Coronary artery (tissue), 2 donors: ENCODE results near the gene TSEN15.

ENCODE experiments used
- DNase-seq: peaks from one replicate; pipeline ENCODE4 v3.0.0-alpha.2; 2017; ENCODE audit warnings: low spot score
- H3K27ac ChIP-seq, 2 donors: fragments of 200-600 bp; sonication (generic); one replicate each; pipeline ENCODE4 v1.5.1; 2016 to 2019
- H3K4me3 ChIP-seq: fragments of 200-600 bp; sonication (generic); 2 replicates; pipeline ENCODE4 v1.5.1; 2016; ENCODE audit warnings: mild to moderate bottlenecking, moderate library complexity
- CTCF ChIP-seq: fragments of 200-600 bp; sonication (generic); IDR thresholded peaks from one replicate; pipeline ENCODE4 v1.5.1; 2019; ENCODE audit warnings: antibody characterized with exemption

TSEN15 gene

GRCh38 chr1:184051485-184052193 lies at the start of gene TSEN15:
Gene TSEN15 (plus strand): TSS chr1:184051730. CDS start chr1:184051756, 26 bp downstream.
- peak; percentile 82 for DNase-seq

GRCh38 chr1:184002071-184002470 lies 49.5 kb upstream of the TSEN15 start:
- no peak for DNase-seq
- TF ChIP-seq CTCF = no peak
- Histone ChIP-seq H3K27ac (no peak overlapping the region), H3K4me3 (no peak overlapping the region)

More at GRCh38 chr1:184051485-184052193, at the start of gene TSEN15:
- peak within 1 kb of the TSS; percentile 49 to 89 for H3K27ac ChIP-seq
- TF ChIP-seq CTCF = no peak
- H3K4me3 ChIP-seq = peak within 1 kb of the TSS; percentile 92

GRCh38 chr1:184004935-184005334 lies 46.6 kb upstream of the TSEN15 start:
- TF ChIP-seq CTCF = no peak
- Histone ChIP-seq H3K4me3 (no peak overlapping the region), H3K27ac (no peak overlapping the region)
- DNase-seq = no peak

GRCh38 chr1:184005506-184005905 lies 46.0 kb upstream of the TSEN15 start:
- no peak overlapping the region for H3K27ac ChIP-seq
- no peak overlapping the region for H3K4me3 ChIP-seq
- DNase-seq = no peak
- no peak for TF ChIP-seq CTCF

GRCh38 chr1:184010788-184011187 lies 40.7 kb upstream of the TSEN15 start:
- no peak for TF ChIP-seq CTCF
- DNase-seq = no peak
- Histone ChIP-seq H3K4me3 (no peak overlapping the region), H3K27ac (no peak overlapping the region)

- no peak for TF ChIP-seq CTCF
- H3K4me3 ChIP-seq = no peak overlapping the region
- DNase-seq = no peak
- H3K27ac ChIP-seq = no peak overlapping the region
Observed at GRCh38 chr1:184012187-184012586, 39.3 kb upstream of the TSEN15 start.

- TF ChIP-seq CTCF = no peak
- no peak overlapping the region for H3K4me3 ChIP-seq
- H3K27ac ChIP-seq = no peak overlapping the region
- DNase-seq = no peak
Observed at GRCh38 chr1:184014271-184014670, 37.3 kb upstream of the TSEN15 start.
